ENCODE measurements around the gene EEF1A2.

Gene EEF1A2

GRCh38 chr20:63466861-63467260 lies 32.0 kb downstream of the EEF1A2 start:
- no peak for DNase-seq

- no peak for DNase-seq
These were observed 32.5 kb downstream of the EEF1A2 start for GRCh38 chr20:63466250-63466825.

- no peak for DNase-seq
These were observed 33.3 kb downstream of the EEF1A2 start for GRCh38 chr20:63465380-63466249.

GRCh38 chr20:63464289-63464635 lies 34.6 kb downstream of the EEF1A2 start:
- DNase-seq = no peak

- DNase-seq = no peak
These were observed 35.2 kb downstream of the EEF1A2 start for GRCh38 chr20:63463400-63464288.

GRCh38 chr20:63462244-63462643 lies 36.6 kb downstream of the EEF1A2 start:
- no peak for DNase-seq

- DNase-seq = no peak
These were observed 37.6 kb downstream of the EEF1A2 start for GRCh38 chr20:63461104-63461763.

- no peak for DNase-seq
These were observed 39.9 kb downstream of the EEF1A2 start for GRCh38 chr20:63459070-63459380.

- no peak for DNase-seq
These were observed 40.5 kb downstream of the EEF1A2 start for GRCh38 chr20:63458170-63459069.

GRCh38 chr20:63457737-63458136 lies 41.1 kb downstream of the EEF1A2 start:
- DNase-seq = no peak

GRCh38 chr20:63456429-63457284 lies 42.2 kb downstream of the EEF1A2 start:
- no peak for DNase-seq

GRCh38 chr20:63455568-63455859 lies 43.4 kb downstream of the EEF1A2 start:
- no peak for DNase-seq

GRCh38 chr20:63454731-63455567 lies 43.9 kb downstream of the EEF1A2 start:
- peak; percentile 79 for DNase-seq

- no peak for DNase-seq
These were observed 45.9 kb downstream of the EEF1A2 start for GRCh38 chr20:63452821-63453523.

- DNase-seq = no peak
These were observed 46.5 kb downstream of the EEF1A2 start for GRCh38 chr20:63452341-63452740.

GRCh38 chr20:63451821-63452220 lies 47.1 kb downstream of the EEF1A2 start:
- no peak for DNase-seq

GRCh38 chr20:63449796-63450730 lies 48.8 kb downstream of the EEF1A2 start:
- DNase-seq = no peak

- no peak for DNase-seq
These were observed 49.9 kb downstream of the EEF1A2 start for GRCh38 chr20:63449025-63449424.

- DNase-seq = no peak
These were observed 50.9 kb downstream of the EEF1A2 start for GRCh38 chr20:63448031-63448430.

Measured in NCI-H1105 treated with DMSO at 0.1 percent for 48 hours (cell line).